Measurements from ENCODE around the gene SLC22A31.

The SLC22A31 gene

DNA sequence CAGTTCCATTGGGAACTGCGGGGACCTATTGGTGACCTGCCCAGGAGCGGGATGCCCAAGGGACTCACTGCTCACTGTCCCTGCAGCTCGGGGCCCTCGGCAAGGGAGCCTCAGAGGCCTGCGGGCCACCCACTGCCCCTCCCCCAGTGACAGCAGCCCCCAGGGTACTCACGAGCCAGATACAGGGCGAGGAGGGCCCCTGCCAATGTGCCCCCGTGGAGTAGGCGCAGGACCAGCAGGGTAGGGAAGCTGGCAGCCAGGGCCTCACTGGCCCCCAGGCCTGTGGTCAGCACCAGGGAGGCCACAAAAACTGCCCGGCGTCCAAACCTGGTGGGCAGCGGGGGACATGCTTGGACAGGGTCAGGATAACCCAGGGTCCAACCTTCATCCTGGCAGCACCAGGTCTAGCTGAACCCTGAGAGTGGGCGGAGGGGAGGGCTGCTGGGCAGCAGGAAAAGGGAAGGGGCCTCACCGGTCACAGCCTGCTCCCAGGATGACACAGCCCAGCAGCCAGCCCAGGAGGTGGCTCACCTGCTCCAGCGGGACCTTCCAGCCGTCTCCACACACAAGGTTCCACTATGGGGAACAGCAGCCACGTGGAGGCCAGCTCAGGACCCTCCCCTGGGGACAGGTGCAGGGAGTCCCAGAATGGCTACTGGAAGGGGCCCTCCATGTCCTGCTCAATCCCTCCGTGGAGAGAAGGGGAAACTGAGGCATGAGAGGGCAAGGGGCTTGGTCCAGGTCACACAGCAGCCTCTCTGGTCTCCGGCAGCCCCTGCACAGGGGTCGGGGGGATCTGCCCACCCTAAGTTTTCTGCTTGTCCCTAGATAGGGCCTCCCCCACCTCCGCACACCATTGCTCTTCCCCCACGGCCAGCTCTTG lies 855 bp downstream of the SLC22A31 start:
- Histone ChIP-seq H2AFZ (ENCODE audit: low read depth, low read length, severe bottlenecking) (no peak overlapping the region), H3K4me3 (ENCODE audit: insufficient read depth, low read length, poor library complexity, severe bottlenecking) (no peak overlapping the region), H3K27ac (ENCODE audit: low read depth, low read length) (no peak overlapping the region), H3K9me3 (ENCODE audit: insufficient read depth, low read length) (no peaks in the 10 kb centered on the region), H3K79me2 (ENCODE audit: insufficient read depth, low read length) (no peaks in the 10 kb centered on the region), H3K4me2 (ENCODE audit: low read depth, low read length, poor library complexity, severe bottlenecking) (no peak overlapping the region), H3F3A (ENCODE audit: insufficient read depth) (no peaks in the 10 kb centered on the region), H3K9me2 (replicated peaks; ENCODE audit: insufficient read depth, low read length) (no peaks in the 10 kb centered on the region), H3K9ac (ENCODE audit: low read length) (no peak overlapping the region), H3K36me3 (ENCODE audit: low read length) (no peaks in the 10 kb centered on the region), H4K20me1 (ENCODE audit: low read depth, low read length) (no peaks in the 10 kb centered on the region), H3K27me3 (ENCODE audit: low read length) (no peaks in the 10 kb centered on the region)
- TF ChIP-seq EZH2phosphoT487 (conservative IDR thresholded peaks at IDR 0.05; ENCODE audit: low read length), result no peak

- Histone ChIP-seq H2AFZ (ENCODE audit: low read depth, low read length, severe bottlenecking) (no peak overlapping the region), H4K20me1 (ENCODE audit: low read depth, low read length) (no peaks in the 10 kb centered on the region), H3K79me2 (ENCODE audit: insufficient read depth, low read length) (no peaks in the 10 kb centered on the region), H3K27me3 (ENCODE audit: low read length) (no peaks in the 10 kb centered on the region), H3K4me2 (ENCODE audit: low read depth, low read length, poor library complexity, severe bottlenecking) (no peak overlapping the region), H3F3A (ENCODE audit: insufficient read depth) (no peaks in the 10 kb centered on the region), H3K27ac (ENCODE audit: low read depth, low read length) (no peak overlapping the region), H3K9me2 (replicated peaks; ENCODE audit: insufficient read depth, low read length) (no peaks in the 10 kb centered on the region), H3K36me3 (ENCODE audit: low read length) (no peaks in the 10 kb centered on the region), H3K9ac (ENCODE audit: low read length) (no peak overlapping the region), H3K4me3 (ENCODE audit: insufficient read depth, low read length, poor library complexity, severe bottlenecking) (no peak overlapping the region), H3K9me3 (ENCODE audit: insufficient read depth, low read length) (no peaks in the 10 kb centered on the region)
- TF ChIP-seq, protein P1, sequence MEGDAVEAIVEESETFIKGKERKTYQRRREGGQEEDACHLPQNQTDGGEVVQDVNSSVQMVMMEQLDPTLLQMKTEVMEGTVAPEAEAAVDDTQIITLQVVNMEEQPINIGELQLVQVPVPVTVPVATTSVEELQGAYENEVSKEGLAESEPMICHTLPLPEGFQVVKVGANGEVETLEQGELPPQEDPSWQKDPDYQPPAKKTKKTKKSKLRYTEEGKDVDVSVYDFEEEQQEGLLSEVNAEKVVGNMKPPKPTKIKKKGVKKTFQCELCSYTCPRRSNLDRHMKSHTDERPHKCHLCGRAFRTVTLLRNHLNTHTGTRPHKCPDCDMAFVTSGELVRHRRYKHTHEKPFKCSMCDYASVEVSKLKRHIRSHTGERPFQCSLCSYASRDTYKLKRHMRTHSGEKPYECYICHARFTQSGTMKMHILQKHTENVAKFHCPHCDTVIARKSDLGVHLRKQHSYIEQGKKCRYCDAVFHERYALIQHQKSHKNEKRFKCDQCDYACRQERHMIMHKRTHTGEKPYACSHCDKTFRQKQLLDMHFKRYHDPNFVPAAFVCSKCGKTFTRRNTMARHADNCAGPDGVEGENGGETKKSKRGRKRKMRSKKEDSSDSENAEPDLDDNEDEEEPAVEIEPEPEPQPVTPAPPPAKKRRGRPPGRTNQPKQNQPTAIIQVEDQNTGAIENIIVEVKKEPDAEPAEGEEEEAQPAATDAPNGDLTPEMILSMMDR (IDR thresholded peaks at IDR 0.05; ENCODE audit: insufficient read depth, low read length, poor library complexity, severe bottlenecking), result no peak
- TF ChIP-seq EZH2phosphoT487 (conservative IDR thresholded peaks at IDR 0.05; ENCODE audit: low read length), result no peak
These were observed 1.7 kb downstream of the SLC22A31 start for GRCh38 chr16:89198417-89199240.

DNA sequence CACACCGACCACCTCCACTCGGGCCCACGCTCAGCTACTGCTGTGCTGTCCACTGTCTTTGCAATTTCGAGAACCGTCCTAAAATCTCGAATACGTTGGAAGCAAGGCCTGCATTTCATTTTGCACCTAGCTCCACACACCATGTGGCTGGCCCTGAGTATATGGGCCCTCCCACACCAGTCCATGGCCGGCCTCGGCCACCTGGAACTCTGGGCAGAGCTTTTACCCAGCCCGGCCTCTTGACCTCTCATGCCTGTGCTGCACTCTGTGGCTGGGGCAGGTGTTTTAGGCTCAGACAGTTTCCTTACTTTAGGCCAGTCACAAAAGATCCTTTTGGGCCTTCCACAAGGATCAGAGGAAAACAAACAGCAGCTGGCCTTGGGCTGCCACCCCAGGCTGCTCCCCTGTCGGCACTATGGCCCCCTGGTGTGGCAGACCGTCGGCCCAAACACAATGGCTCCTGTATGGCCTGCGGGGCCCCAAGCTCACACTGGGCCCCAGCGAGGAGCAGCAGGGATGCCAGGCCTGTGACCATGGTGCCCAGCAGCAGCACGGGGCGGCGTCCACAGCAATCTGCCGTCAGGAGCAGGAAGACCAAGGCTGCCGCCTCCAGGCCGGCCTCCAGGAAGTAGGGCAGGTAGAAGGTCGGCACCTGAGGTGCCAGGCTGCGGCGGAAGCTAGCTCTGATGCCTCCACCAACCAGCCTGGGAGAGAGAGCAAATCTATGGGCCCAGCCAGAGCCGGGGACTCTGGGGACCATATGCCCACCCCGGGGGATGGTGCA lies 2.5 kb downstream of the SLC22A31 start:
- Histone ChIP-seq H3K36me3 (ENCODE audit: low read length) (no peaks in the 10 kb centered on the region), H4K20me1 (ENCODE audit: low read depth, low read length) (no peaks in the 10 kb centered on the region), H3K4me3 (ENCODE audit: insufficient read depth, low read length, poor library complexity, severe bottlenecking) (no peak overlapping the region), H3K9ac (ENCODE audit: low read length) (no peak overlapping the region), H3K9me3 (ENCODE audit: insufficient read depth, low read length) (no peaks in the 10 kb centered on the region), H2AFZ (ENCODE audit: low read depth, low read length, severe bottlenecking) (no peak overlapping the region), H3K9me2 (replicated peaks; ENCODE audit: insufficient read depth, low read length) (no peaks in the 10 kb centered on the region), H3K4me2 (ENCODE audit: low read depth, low read length, poor library complexity, severe bottlenecking) (no peak overlapping the region), H3K27ac (ENCODE audit: low read depth, low read length) (no peak overlapping the region), H3K79me2 (ENCODE audit: insufficient read depth, low read length) (no peaks in the 10 kb centered on the region), H3K27me3 (ENCODE audit: low read length) (no peaks in the 10 kb centered on the region), H3F3A (ENCODE audit: insufficient read depth) (no peaks in the 10 kb centered on the region)
- no peak for TF ChIP-seq EZH2phosphoT487 (conservative IDR thresholded peaks at IDR 0.05; ENCODE audit: low read length)
- TF ChIP-seq, protein P1 (IDR thresholded peaks at IDR 0.05; ENCODE audit: insufficient read depth, low read length, poor library complexity, severe bottlenecking), result no peak
